ENCODE data around the gene IP6K2.
"Not testable (repeated sequence)": the region's sequence is repeated elsewhere in the genome, so short reads cannot be mapped to it uniquely, and the experiment has no call there.

The IP6K2 gene

GRCh38 chr3:48725185-48725855, 8.3 kb upstream of the IP6K2 start:
- not testable (repeated sequence) for DNase-seq

- DNase-seq, result no peak
These were observed 6.7 kb upstream of the IP6K2 start for GRCh38 chr3:48723725-48724124.

- DNase-seq, result not testable (repeated sequence)
These were observed 6.3 kb upstream of the IP6K2 start for GRCh38 chr3:48723293-48723692.

- DNase-seq, result no peak
These were observed 476 bp downstream of the IP6K2 start for GRCh38 chr3:48716508-48716981.

DNA sequence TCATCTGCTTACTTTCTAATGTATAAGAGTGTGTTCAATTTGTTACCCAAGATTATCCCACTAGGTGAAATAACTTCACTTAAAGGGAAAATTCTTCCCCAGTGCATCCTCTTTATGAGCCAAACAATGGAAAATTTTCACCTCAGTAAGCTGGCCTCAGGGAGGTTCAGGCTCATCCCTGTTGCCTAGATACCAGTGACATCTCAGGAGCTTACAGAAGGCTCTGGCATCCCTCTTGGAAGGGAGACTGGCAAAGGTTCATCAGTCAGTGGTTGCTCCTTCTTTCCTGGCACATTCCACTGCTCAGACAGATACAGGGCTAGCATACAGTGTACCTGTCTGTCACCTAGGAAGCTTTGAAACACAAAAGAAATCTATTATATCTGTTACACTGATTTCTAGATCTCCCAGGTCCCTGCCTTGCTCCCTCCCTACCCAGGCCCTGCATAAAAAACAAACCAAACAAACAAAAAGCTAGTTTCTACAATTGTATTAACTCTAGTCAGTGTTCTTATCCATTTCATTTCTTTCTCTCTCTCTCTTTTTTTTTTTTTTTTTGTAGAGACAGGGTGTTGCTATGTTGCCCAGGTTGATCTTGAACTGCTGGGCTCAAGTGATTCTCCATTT, 1.7 kb downstream of the IP6K2 start:
- DNase-seq, result no peak

DNA sequence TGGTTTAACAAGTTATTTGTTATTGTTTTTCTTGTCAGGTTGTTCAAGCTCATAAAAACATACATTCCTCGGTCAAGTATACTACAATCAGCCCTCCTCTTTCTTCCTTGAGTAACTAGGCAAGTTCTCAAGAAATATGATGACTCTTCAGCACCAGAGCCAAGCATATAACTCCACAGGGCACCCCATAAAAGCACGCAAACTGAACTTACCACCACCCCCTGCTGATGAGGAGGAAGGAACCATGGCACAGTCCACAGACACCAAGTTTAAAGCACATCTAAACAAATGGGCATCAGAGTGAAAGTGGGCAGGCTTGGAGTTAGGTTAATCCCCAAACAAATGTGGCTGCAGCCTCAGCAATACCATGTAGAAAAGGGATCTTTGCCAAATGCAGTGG, 5.3 kb downstream of the IP6K2 start:
- DNase-seq, result no peak

DNA sequence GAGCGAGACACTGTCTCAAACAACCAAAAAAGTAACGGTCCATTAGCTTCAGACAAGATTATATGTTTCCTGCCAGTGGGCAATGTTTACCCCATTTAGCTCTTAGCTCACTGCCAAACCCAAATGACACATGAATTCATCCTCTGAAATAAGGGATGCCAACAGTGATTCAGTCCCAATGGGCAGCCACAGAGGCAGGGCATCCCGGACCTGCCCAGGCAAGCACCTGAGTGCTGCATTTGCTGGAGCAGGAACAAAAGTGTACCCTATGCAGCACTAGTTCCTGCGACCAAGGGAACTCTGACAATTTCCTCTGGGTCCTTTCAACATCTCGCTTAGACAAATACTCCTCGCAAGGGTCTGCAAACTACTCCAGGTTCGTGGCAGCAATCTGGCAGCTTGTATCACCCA, 8.0 kb downstream of the IP6K2 start:
- DNase-seq, result no peak

DNA sequence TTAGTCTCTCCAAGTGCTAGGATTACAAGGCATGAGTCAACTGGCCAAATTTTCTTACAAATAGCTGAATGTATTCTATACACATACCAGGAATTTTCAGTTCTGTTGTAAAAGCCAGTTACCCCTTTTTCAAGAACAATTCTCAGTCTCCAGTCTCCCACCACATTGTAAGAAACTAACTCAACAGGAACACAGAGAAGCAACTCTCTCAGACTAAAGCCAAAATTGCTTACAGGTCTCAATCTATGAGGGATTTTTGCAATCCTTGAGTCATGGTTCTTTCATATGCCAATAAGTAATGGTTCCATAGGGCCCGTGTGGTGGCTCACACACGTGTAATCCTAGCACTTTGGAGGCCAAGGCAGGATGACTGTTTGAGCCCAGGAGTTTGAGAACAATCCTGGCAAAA, 8.5 kb downstream of the IP6K2 start:
- DNase-seq, result no peak

DNA sequence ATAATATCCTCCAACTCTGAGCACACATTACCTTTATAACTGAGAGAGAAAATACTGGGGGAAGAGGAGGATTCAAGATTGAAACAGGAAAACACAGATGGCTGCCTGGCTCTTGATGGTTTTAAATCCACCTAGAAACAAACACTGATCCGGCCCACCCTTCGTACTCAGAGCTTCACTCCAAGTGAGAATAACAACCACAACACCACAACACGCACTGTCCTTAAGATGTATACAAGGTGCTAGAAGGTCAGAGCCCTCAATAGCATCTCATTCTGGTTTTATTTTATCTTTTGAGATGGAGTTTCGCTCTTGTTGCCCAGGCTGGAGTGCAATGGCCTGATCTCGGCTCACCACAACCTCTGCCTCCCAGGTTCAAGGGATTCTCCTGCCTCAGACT, 9.9 kb downstream of the IP6K2 start:
- no peak for DNase-seq

GRCh38 chr3:48702320-48702920, 14.6 kb downstream of the IP6K2 start:
- no peak for DNase-seq

GRCh38 chr3:48700731-48701405, 16.2 kb downstream of the IP6K2 start:
- DNase-seq, result no peak

DNA sequence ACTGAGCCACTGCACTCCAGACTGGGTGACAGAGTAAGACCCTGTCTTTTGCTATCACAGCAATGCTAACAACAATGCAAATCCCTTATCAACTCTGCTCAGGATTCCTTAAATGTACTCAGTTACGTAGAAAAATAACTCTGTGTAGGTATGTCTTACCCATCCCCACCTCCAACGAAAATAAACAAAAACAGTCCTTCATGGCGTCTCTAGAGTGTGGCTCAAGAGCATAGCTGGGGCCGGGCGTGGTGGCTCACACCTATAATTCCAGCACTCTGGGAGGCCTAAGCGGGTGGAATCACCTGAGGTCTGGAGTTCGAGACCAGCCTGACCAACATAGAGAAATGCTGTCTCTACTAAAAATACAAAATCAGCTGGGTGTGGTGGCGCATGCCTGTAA, 18.1 kb downstream of the IP6K2 start:
- no peak for DNase-seq

GRCh38 chr3:48697952-48698351, 19.1 kb downstream of the IP6K2 start:
- DNase-seq, result no peak

- no peak for DNase-seq
These were observed 20.4 kb downstream of the IP6K2 start for GRCh38 chr3:48696601-48697000.

- DNase-seq, result no peak
These were observed 20.9 kb downstream of the IP6K2 start for GRCh38 chr3:48696156-48696555.

GRCh38 chr3:48695393-48695753, 21.6 kb downstream of the IP6K2 start:
- no peak for DNase-seq

DNA sequence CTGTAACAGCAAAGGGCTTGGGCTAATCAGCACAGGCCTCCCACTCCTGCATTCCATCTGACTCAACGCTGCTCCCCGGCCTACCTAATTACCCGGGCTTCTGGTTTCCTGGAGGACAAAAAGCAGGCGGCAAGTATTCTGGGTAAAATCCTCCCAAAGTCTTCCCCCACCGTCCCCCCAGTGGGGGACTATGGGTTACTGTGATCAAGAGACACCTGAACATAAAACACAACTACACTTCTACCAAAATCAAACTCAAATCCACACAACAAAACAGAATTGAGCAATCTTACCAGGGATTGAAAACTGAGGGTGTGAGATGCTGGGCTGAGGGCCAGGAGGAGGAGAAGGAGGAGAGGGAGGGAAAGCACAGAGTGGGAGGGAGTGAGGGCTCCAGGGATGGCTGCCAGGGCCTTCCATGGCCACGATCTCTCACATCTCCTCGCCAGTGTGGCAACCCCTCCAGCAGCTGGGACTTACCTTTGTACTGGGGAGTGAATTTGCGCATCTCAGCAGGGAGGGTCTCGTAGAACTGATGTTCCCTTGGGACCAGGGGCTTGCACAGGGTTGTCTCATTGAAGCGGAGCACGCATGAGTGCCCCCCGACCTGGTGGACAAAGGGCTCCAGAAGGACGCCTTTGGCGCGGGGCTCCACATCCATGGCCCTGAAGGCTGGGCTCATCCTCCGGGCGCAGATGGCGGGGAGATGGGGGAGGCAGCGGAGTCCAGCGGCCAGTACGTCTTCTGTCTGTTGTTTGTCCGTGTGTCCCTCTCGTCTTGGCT, 22.2 kb downstream of the IP6K2 start:
- DNase-seq, result no peak

DNA sequence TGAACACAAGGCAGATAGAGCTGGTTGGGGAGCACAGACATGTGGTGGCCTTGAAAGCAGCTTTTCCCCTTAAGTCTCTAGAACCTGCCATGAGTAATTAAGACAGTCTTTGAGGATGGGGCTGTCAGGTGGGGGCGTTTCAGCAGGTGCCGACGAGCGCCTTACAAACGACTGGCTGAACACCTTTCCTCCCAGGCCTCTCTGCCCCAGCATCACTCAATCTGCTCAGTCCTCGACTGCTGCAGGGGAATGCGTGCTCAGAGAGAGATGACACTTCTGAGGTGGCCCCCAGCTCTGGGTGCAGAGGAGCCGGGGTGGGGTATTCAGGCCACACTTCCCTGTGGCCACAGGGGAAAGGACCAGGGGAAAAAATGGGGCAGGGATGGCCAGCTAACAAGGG, 23.2 kb downstream of the IP6K2 start:
- no peak for DNase-seq

DNA sequence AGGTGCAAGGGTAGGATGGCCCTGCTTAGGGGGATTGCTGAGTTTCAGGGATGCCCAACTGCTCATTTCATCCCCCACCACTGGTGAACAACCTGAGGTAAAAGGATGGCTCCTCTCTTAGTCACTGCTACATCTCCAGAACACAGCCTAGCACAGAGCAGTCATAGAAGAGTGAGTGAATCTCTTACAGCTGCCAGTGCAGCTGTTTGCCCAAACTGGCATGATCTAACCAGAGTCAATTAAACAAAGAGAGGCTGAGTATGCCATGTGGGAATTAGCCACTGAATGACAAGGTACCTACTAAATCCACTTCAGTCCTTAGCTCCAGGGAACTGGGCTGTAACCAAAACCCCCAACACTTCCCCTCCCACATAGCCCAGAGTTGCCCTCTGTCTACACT, 24.5 kb downstream of the IP6K2 start:
- no peak for DNase-seq

GRCh38 chr3:48690846-48691458, 26.1 kb downstream of the IP6K2 start:
- DNase-seq, result no peak

DNA sequence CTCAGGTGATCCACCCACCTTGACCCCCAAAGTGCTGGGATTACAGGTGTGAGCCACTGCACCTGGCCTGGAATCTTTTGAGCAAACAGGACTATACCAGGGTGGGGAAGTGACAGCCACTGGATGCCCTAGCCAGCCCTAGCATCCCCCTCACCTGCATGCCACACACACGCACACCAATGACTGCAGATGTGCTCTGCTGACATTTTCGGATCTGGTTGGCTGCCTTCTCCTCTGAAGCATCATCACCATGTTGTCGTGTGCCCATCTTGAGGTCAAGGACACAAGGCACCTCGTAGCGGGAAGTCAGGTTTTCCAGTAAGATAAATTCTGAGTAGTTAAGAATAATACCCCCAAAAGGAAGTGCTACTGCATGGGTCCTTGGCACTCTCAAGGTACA, 27.6 kb downstream of the IP6K2 start:
- no peak for DNase-seq

- no peak for DNase-seq
These were observed 28.3 kb downstream of the IP6K2 start for GRCh38 chr3:48688737-48689075.

All from NCI-H2029 (cell line).